Retina (tissue), 1 donor: ENCODE measurements around the gene SLC29A4.

ENCODE experiments used
- DNase-seq: peaks from one replicate; pipeline ENCODE4 v3.0.0-alpha.2; 2016

The SLC29A4 gene

DNA sequence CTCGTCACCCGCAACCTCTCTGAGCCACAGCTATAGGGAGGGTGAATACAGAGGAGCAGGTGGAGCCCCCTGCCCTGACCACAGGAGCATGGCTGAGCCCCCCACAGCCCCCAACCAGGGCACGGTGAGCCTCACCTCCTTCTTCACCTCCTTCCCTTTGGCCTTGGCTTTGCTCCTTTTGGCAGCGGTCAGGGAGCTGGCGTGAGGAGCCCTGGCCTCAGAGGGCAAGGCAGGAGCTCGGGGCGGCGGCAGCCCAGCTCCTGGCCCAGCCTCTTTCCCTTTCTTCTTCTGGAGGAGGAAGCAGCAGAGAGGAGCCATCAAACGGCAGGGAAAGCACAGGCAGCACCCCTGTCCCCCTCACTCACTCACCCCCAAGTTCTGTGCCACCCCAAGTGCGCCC, 42.2 kb downstream of the SLC29A4 start:
- no peak for DNase-seq

DNA sequence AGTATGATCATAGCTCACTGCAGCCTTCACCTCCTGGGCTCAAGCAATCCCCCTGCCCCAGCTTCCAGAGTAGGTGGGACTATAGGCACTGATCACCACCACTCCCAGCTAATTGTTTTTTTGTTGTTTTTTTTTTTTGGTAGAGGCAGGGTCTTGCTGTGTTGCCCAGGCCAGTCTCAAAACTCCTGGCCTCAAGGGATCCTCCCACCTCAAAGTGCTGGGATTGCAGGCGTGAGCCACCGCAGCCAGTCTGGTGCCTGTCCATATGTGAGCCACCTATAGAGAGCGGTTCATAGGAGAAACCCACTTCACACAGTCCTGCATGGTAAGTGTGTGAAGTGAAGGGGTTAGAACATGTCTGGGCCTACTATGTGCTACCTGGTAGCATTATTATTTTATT, 47.5 kb downstream of the SLC29A4 start:
- no peak for DNase-seq

DNA sequence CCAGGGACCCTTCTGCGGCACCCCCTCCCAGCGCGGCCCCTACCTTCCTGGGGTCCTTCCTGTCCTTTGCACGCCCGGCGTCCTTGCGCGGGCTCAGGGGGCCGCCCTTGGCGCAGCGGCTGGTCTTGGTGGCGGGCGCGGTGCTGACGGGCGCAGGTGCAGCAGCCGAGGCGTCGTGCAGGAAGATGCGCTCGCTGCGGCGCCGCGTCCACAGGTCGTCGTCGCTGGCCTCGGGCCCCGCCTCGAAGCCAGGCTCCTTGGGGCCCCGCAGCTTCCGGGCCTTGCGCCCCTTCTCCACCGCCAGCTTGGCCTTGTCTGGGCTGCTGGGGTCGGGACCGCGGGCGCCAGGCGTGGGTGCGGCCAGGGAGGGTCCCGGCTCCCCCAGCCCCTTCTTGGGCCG, 49.8 kb downstream of the SLC29A4 start:
- DNase-seq: no peak

DNA sequence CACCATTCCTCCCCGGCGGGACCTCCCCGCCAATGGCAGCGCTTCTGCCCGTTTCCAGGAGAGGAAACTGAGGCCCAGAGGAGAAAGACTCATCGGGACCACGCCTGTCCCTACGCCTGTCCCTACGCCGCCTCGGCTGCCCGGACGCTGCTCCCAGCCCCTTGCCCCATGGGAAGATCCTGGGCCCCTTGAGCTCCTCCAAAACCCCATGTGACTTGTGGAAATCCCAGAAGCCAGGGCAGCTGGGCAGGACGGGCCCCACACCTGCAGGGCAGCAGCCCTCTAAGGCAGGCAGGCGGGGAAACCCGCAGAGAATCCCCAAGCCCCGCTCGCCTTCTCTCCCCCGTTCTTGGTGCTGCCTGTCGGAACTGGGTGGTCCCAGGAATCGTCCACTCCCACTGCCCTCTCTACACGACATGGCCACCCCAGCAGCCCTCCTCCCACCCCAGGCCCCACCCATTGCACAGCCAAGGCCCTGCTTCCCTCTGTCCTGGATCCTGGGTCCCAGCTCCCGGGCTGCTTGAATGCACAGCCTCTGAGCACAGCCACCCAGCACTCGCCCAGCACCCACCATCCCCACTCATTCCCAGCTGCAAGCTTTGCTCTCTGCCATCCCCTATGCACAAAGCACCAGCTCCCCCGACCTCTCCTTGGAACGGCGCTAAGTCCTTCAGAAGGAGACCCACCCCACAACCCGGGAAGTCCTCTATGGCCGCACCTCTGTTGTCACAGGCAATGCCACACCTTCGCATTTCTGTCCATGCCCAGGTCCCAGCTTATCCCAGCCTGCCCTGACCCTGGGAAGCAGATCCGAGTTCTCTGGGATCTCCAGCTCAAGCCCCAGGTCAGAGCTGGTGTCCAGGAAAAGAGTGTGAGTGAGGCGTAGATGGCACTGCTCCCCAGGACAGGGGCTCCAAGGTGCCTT, 50.6 kb downstream of the SLC29A4 start:
- DNase-seq: no peak

DNA sequence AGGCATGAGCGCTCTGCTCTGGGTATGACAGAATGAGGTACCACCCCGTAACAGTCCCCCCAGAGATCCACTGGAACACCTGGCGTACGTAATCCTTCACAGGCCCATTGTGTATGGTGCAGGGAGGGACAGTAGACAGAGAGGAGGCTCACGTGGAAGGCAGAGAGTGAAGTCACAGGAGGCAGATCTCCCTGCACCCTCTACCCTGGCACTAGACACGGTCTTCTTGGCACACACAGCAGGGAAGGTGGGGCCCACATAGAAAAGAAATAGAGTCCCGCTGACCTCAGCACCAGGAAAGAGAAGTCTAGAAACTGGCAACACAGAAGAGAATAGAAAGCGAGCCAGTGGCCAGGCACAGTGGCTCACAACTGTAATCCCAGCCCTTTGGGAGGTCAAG, 51.9 kb downstream of the SLC29A4 start:
- DNase-seq: no peak

DNA sequence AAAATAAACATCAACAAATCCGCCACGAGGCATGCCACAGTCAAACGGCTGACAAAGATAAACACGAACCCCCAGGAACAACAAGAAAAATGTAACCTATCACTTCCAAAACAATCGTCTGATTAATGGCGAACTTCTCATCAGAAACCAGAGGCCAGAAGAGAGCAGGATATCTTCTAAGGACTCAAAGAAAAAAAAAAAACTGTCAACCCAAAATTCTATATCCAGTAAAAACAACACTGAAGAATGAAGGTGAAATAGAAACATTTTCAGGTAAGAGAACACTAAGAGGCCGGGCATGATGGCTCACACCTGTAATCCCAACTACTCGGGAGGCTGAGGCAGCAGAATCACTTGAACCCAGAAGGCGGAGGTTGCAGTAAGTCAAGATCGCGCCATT, 54.3 kb downstream of the SLC29A4 start:
- DNase-seq: no peak

DNA sequence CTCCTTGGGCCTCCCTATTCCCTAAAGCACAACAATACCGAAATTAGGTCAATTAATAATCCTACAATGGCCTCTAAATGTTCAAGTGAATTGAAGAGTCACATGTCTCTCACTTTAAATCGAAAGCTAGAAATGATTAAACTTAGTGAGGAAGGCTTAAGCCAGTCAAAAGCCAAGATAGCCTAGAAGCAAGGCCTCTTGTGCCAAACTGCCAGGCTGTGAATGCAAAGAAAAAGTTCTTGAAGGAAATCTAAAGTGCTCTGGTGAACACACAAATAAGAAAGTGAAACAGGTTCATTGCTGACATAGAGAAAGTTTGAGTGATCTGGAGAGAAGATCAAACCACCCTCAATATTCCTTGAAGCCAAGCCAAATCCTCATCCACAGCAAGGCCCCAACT, 57.2 kb downstream of the SLC29A4 start:
- DNase-seq: no peak

DNA sequence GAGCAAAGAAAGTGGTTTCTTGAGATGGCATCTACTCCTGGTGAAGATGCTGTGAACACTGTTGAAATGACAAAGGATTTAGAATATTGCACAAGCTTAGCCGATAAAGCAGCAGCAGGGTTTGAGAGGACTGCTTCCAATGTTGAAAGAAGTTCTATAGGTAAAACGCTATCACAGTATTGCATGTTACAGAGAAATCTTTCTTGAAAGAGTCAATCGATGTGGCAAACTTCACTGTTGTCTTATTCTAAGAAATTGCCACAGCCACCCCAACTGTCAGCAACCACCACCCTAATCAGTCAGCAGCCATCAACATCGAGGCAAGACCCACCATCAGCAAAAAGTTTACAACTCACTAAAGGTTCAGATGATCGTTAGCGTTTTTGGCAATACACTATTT, 59.9 kb downstream of the SLC29A4 start:
- no peak for DNase-seq

DNA sequence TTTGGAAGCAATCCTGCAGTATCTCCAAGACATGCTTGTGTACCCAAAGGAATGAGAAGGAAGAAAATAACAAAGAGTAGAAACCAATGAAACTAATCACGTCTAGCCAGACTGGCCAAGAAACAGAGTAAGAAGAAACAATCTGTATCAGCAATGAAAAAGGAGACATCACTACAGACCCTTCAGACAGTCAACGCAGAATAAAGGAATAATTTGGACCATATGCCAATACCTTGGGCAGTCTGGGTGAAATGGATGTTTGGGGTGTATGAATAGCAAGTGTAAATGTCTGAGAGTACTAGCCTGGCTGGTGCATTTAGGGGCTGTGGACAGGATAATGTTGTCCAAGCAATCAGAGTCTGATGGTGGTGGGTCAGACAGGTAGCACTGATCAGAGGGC, 61.1 kb downstream of the SLC29A4 start:
- DNase-seq: no peak

DNA sequence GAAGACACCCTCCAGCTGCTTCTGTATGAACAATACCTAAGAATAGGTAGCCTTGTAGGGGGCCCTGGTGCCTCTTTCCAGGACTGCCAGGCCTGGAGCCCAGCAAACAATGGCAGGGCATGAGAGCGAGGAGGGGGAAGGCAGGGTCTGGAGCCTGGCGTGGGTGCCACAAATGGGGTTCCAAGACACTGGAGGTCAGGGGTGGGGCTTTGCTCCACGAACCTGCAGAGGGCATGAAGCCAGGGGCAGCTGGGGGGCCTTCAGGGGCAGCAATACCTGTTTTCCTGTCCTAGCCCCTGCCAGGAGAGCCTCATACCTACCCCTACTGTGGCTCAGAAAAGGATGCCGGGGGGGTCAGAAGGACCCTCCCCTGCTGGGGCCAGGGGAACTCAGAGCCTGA, 61.6 kb downstream of the SLC29A4 start:
- no peak for DNase-seq

DNA sequence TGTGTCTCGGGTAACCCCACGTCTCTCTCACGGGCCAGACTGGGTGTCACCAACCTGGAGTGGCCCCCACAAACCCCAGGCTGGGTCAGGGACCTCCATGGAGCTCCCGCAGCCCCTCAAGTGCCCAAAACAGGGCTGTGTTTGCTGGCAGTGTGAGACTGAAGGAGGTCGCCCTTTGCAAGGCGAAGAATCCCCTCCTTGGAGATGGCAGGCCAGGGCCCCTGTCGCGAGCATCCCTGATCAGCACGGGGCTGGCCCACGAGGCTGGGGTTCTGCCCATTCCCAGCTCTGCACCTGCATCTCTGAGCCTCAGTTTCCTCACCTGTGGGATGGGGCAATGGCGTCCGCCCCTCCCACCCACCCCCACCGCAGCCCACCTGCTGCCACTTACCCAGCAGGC, 62.4 kb downstream of the SLC29A4 start:
- no peak for DNase-seq

DNA sequence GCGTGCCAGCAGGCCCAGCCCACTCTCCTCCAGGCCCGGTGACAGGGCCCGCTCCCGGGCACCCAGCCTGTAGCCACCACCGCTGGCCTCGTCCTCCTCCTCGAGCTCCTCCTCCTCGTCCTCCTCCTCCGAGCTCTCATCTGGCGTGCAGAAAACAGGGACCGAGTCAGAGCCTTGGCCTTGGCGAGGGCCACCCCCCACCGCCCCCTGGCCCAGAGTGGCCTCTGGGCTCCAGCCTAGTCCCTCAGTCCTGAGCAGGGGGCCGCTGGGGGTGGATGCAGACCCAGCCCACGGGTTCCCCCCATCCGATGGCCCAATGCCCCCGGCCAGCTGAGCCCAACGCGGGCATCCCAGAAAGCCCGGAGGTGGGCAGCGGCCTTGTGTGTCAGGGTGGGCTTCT, 62.9 kb downstream of the SLC29A4 start:
- DNase-seq: no peak

DNA sequence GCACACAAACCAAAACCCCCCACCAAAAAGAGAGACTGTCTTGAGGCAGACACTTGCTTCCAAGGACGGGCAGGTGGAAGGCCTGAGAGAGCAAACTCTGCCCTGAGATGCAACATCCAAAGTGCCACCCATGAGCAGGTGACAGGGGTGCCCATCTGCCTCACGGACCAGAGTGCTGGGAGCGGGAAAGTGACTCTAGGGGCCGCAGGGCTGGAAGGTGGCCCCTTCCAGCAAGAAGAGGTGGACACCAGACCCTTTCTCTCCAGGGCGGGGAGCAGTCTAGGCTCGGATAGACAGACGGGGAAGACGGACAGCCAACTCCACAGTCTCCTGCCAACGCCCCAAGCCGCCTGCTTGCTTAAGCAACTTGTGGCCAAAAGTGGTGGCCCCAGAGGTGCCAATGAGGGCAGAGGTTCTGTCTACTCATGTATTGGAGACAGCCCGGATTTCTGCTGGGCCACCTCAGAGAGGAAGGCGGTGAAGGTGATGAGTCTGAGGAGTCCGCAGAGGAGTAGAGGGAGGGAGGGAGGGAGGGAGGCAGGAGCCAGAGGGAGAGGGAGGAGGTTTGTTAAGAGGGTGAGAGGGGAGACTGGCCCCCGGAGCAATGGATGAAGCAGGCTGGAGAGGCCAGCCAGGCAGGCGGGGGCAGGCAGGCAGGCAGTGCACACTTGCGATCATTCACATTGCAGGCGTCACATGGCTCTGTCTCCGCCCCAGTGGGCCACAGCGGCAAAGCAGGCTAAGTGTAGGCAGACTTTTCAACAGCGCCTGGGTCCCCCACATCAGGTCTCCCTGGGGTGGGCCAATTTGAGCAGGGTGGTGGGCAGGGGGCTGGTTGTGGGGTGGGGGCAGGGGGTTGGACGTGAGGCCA, 65.6 kb downstream of the SLC29A4 start:
- no peak for DNase-seq

DNA sequence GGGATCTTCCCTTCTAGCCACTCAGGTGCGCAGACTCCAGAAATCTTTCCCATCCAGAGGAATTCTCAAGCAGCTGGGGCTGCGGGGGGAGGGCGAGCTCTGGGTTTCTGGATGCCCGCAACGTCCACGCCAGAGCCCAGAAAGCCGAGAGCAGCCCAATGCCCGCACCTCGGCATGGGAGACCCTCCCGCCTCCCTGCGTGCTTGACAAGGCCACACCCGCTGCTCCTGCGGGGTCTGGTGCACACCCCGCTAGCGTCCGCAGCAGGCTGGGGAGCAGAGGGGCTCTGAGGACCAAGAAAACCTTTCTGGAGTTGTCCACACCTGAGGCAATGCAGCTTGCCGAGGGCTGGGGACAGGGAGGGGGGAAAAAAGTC, 66.2 kb downstream of the SLC29A4 start:
- no peak for DNase-seq

DNA sequence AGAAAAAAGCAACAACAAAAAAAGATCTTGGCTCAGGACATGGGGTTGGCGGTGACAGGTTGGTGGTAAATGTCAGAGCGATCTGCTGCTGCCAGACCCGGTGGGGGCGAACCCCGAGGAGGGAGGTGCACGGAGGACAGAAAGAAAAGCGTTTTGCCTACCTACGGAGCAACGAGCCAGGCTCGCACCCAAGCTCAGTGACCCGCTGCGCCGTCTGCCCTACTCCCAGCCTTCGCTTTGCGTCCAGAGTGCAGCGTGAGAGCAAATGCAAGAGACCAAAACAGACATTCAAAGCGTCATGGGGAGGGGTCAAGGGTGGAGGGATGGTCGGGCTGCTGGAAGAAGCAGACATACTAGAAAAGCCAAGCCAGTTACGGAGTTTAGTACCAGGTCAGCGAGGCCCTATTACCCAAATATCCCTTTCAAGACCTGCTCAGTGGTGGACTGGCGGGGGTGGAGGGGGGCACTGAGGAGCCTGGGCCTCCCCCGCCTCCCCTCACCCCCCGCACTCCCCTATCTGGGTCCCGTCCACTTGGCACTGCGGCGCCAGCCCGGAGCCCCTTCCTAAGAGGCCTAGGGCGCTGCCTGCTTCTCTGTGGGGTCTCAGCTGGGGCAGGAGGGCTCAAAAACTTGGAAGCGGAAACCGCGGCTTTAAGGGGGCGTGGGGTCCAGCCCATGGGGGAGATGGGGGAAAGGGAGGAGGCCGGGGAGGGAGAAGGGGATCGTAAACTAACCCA, 66.9 kb downstream of the SLC29A4 start:
- peak; percentile 42 for DNase-seq

DNA sequence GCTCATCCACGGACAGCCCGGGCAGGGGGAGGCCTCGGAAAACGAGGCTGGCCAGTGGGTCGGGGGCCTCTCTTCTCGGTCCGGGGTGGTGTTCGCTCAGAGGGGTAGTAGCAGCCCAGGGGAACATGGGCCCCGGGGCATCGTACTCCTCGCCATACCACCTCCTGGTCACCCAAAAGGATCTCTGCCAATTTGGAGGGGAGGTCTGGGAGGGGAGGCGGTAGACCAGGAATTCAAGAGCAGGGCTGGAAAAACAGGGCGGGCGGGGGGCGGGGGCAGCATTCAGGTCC, 67.4 kb downstream of the SLC29A4 start:
- no peak for DNase-seq

DNA sequence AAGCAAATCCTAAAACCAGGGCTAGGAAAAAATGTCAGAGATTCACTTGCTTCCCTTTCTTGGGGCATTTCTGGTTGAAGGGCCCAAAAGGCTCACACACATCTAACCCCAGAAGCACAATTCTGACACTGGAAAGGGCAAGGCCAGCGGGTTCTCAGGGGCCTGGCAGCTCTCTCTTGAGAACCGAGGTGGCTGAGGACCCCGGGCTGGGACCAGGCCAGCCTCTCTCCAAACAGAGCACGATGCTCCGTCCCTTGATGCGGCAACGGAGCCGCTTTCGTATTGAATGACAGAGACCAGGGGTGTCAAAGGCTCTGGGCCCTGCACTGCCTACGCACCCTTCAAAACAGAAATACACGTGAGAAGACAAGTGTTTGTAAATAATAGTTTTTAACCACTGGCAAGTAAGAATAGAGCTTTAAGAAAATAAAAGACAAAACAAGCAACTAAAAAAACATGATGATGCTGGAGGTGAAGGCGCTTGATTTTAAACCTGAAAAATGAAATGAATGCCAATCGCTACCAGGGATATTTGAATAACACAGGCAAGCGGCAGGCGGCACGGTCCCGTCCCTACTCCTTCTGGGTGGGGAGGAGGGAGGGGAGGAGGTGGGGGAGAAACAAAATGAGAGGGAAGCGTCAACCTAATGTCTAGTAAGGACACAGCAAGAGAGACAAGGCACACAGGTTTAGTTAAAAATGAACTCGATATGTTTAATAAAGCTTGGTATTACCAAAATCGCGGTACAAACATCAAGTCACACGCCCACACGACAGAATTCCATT, 68.0 kb downstream of the SLC29A4 start:
- no peak for DNase-seq

DNA sequence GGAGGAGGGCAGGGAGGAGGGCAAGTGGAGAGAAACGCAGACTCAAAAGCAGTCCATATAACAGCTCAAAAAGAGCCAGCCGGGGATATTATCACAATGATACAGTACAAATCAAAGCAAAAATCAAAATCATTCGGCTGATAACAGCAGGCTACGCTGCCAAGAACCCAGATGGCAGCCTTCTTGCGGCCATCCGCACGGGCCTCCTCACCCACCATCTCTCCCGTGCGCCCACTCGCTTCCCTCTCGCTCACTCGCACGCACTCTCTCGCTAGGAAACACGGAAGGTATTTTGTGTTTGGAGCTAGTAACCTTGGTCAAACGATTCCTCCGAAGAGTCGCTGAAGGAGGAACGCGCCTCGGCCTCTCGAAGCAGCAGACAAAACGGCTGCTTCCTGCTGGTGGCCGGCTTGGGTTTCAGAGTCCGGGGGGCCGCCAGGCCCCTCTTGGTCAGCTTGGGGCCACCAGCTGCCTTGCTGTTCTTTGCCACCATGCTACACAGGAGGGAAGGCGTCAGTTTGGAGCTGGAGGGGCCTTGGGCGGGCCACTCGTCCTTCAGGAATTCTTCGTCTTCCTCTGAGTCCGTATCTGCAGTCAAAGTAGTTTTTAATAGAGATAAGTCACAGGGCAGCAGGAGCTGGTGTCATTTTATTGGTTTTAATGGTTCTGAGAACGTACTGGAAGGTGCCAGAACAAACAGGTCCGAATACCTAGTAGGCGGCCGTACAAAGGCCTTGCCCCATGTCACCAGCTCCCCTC, 68.9 kb downstream of the SLC29A4 start:
- no peak for DNase-seq

DNA sequence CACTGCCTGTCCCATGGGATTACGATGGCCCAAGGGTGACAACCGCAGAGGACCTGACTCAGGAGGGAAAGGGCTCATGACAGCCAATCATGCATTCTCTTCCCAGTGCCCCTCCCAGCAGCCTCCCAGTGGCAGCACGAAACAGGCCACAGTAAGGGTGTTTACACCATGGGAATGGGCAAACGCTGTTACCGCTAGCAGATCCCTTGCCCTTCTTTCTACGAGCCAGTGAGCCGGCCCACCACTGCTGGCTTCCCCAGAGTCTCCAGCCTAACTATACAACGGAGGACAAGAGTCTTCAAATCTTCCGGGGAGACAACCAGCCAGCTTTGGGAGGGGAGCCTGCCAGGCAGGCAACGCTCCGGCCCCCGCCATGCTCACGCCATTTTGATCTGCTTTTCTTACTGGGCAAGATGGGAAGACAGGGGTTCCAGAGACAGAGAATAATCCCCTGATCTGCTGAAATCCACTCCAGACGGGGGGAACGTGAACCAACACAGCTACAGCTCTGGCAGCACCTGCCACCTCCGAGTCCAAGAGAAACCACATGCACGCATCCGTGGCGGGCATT, 69.8 kb downstream of the SLC29A4 start:
- no peak for DNase-seq

DNA sequence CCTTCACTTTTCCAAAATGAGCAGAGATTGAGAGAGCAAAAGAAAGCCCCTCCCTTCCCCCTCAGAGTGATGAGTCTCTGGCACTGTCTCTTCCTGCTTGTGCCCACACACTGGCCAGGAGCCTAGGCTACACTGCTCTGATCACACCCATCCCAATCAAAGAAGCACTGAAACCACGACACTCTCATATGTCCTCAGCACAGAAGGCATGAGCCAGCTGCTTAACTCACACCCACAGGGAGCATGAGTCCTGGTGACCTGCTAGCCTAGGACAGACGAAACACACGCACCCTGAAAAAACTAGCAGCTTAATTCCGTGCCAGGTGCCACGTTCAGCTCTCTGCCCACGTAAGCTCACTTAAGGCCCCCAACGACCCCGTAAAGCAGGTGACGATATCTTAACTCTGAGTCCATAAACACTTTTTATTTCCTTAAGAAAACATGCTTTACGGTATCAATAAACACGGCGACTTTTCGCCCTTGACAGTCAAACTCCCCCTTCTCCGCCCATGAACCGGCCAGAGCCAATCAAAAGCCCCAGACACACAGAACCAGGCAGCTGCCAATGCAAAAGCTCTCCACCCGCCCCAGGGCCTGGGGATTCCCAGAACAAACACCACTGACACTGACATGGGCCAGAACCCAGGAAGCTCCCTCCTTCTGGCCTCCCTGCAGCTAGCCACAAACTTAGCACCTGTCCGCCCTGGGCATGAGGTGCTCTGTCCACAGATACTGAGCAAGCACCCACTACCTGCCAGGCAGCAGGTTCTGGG, 71.9 kb downstream of the SLC29A4 start:
- DNase-seq: no peak
